Pulmonary artery endothelial cell (primary cell): Measurements from ENCODE around the gene REXO5. TPM values are rescaled to one million over a fixed set of nuclear protein-coding genes. Genes with fewer than 3 reads are reported as not detected.
"Not testable (repeated sequence)": the region's sequence is repeated elsewhere in the genome, so short reads cannot be mapped to it uniquely, and the experiment has no call there.

Experiments used
- DNase-seq: peaks from one replicate; pipeline ENCODE4 v3.0.0-alpha.2; 2011; ENCODE audit warnings: low read depth, low spot score
- total RNA-seq: library from RNA; depleted of rRNA; stranded (reverse); fragments of >200 nt; gene quantifications from 2 replicates; pipeline ENCODE4 v1.2.3, GENCODE V29; 2014

Gene REXO5
- total RNA-seq, 1 donor from 2014 or later = 6.9 TPM

- DNase-seq = no peak
These were observed 6.7 kb upstream of the REXO5 start for GRCh38 chr16:20799599-20799998.

- no peak for DNase-seq
These were observed 5.0 kb upstream of the REXO5 start for GRCh38 chr16:20801278-20801677.

- DNase-seq = no peak
These were observed 3.2 kb upstream of the REXO5 start for GRCh38 chr16:20803192-20803560.

- DNase-seq = no peak
These were observed 2.6 kb upstream of the REXO5 start for GRCh38 chr16:20803561-20804214.

- not testable (repeated sequence) for DNase-seq
These were observed 601 bp upstream of the REXO5 start for GRCh38 chr16:20805684-20806167.

- no peak for DNase-seq
These were observed 1.5 kb downstream of the REXO5 start for GRCh38 chr16:20807862-20808261.

GRCh38 chr16:20811889-20812439, 5.6 kb downstream of the REXO5 start:
- no peak for DNase-seq

- DNase-seq = no peak
These were observed 6.2 kb downstream of the REXO5 start for GRCh38 chr16:20812510-20812909.

- peak; percentile 60 for DNase-seq
These were observed 8.5 kb downstream of the REXO5 start for GRCh38 chr16:20814784-20815183.

GRCh38 chr16:20818929-20819585, 12.7 kb downstream of the REXO5 start:
- DNase-seq = no peak

GRCh38 chr16:20821682-20822081, 15.4 kb downstream of the REXO5 start:
- DNase-seq = no peak

- no peak for DNase-seq
These were observed 16.4 kb downstream of the REXO5 start for GRCh38 chr16:20822521-20823325.

GRCh38 chr16:20826039-20826566, 19.8 kb downstream of the REXO5 start:
- no peak for DNase-seq

GRCh38 chr16:20829536-20829935, 23.2 kb downstream of the REXO5 start:
- no peak for DNase-seq

- no peak for DNase-seq
These were observed 24.0 kb downstream of the REXO5 start for GRCh38 chr16:20830372-20830771.

- DNase-seq = no peak
These were observed 26.8 kb downstream of the REXO5 start for GRCh38 chr16:20833086-20833485.

GRCh38 chr16:20838240-20838639, 31.9 kb downstream of the REXO5 start:
- no peak for DNase-seq

GRCh38 chr16:20839504-20839903, 33.2 kb downstream of the REXO5 start:
- DNase-seq = no peak

GRCh38 chr16:20844054-20844453, 37.7 kb downstream of the REXO5 start:
- DNase-seq = no peak

- DNase-seq = no peak
These were observed 38.3 kb downstream of the REXO5 start for GRCh38 chr16:20844588-20844987.

GRCh38 chr16:20846030-20846429, 39.7 kb downstream of the REXO5 start:
- no peak for DNase-seq

GRCh38 chr16:20846551-20846950, 40.2 kb downstream of the REXO5 start:
- DNase-seq = no peak
